HCT116 (cell line): ENCODE measurements around the gene TMEM185B. TPM values are rescaled to one million over a fixed set of nuclear protein-coding genes. Genes with fewer than 3 reads are reported as not detected.

ENCODE experiments used
- ATAC-seq: fragments of 200-7000 bp; cut with Tn5 transposase; 2 replicates; pipeline ENCODE4 v1.9.1; 2020; ENCODE audit warnings: mild to moderate bottlenecking, moderate library complexity
- BruUV-seq: library from RNA; stranded (reverse); fragments of 400-500 nt; replicated peaks from 2 replicates; lab custom pipeline; 2021; lab: Mats Ljungman, UMichigan
- CTCF ChIA-PET: fragments of 300-600 bp; sonication (Branson Sonifier 250); formaldehyde crosslinking; loops from one replicate; lab custom pipeline; 2021; ENCODE audit warnings: antibody characterized with exemption; lab: Charles Lee
- POLR2A ChIA-PET: fragments of 300-600, 350-600 bp; sonication (Branson Sonifier 250); formaldehyde crosslinking; loops from one replicate; lab custom pipeline; 2021; ENCODE audit warnings: antibody characterized with exemption; lab: Charles Lee
- RAD21 ChIA-PET, 2 experiments: fragments of 300-600 bp; sonication (Branson Sonifier 250); formaldehyde crosslinking; loops; one replicate each; lab custom pipeline; 2023; ENCODE audit warnings: low total read pairs in 2 of 2; ENCODE audit not compliant: uncharacterized antibody in 2 of 2, unreplicated experiment in 2 of 2, low non-redundant PET in 1 of 2; lab: Charles Lee
- DNase-seq: peaks from one replicate; pipeline ENCODE4 v3.0.0-alpha.2; 2010; ENCODE audit warnings: low read depth, low spot score
- H2AFZ ChIP-seq: fragments of 200-600 bp; shearing (Covaris generic), sonication (generic); 2 replicates; pipeline ENCODE4 v1.6.1; 2017; ENCODE audit warnings: low read depth, mixed run types, mixed read lengths, antibody characterized with exemption, low read length; ENCODE audit not compliant: poor library complexity, severe bottlenecking
- H3K27ac ChIP-seq: 2 replicates; pipeline ENCODE4 v1.5.1; 2012; ENCODE audit warnings: low read depth, low read length
- H3K27me3 ChIP-seq: fragments of 200-600 bp; sonication (generic); 2 replicates; pipeline ENCODE4 v1.6.1; 2016; ENCODE audit warnings: mixed run types, low read length, mixed read lengths; ENCODE audit not compliant: insufficient read depth
- H3K36me3 ChIP-seq, 2 experiments: fragments of 200-500 bp in 1 of 2; fragments of 200-600 bp in 1 of 2; sonication (Bioruptor generic) in 1 of 2; sonication (generic) in 1 of 2; 2 replicates each; pipeline versions ENCODE4 v1.5.1 to v1.6.1; 2014 to 2016; ENCODE audit warnings: low read length in 2 of 2, inconsistent platforms in 1 of 2, mixed read lengths in 1 of 2, mixed run types in 1 of 2; ENCODE audit not compliant: insufficient read depth in 2 of 2, control insufficient read depth in 1 of 2
- H3K4me1 ChIP-seq, 2 experiments: fragments of 200-600 bp in 1 of 2; sonication (generic) in 1 of 2; 2 replicates each; pipeline versions ENCODE4 v1.5.1 to v1.6.1; 2012 to 2017; ENCODE audit warnings: low read length in 2 of 2, inconsistent platforms in 1 of 2, mild to moderate bottlenecking in 1 of 2, mixed read lengths in 1 of 2, mixed run types in 1 of 2, moderate library complexity in 1 of 2; ENCODE audit not compliant: insufficient read depth in 2 of 2, control insufficient read depth in 1 of 2
- H3K4me2 ChIP-seq: fragments of 200-600 bp; sonication (generic); 2 replicates; pipeline ENCODE4 v1.6.1; 2017; ENCODE audit warnings: mixed run types, low read length, mixed read lengths
- H3K4me3 ChIP-seq, 2 experiments: fragments of 200-600 bp in 1 of 2; sonication (generic) in 1 of 2; replicated peaks in 1 of 2; 2 replicates each; pipeline ENCODE4 v1.5.1; 2011 to 2016; ENCODE audit warnings: low read length in 2 of 2, control low read depth in 1 of 2, low read depth in 1 of 2, mild to moderate bottlenecking in 1 of 2, mixed read lengths in 1 of 2, mixed run types in 1 of 2
- H3K79me2 ChIP-seq: fragments of 200-600 bp; sonication (generic); 2 replicates; pipeline ENCODE4 v1.6.1; 2017; ENCODE audit warnings: mild to moderate bottlenecking, mixed run types, low read length, moderate library complexity, mixed read lengths; ENCODE audit not compliant: insufficient read depth
- H3K9ac ChIP-seq: fragments of 200-600 bp; sonication (generic); 2 replicates; pipeline ENCODE4 v1.6.1; 2016; ENCODE audit warnings: low read length, mixed read lengths
- H3K9me2 ChIP-seq: fragments of 200-600 bp; sonication (generic), shearing (Covaris generic); 2 replicates; pipeline ENCODE4 v1.6.1; 2017; ENCODE audit warnings: mixed run types, mild to moderate bottlenecking, moderate library complexity; ENCODE audit not compliant: insufficient read depth
- H3K9me3 ChIP-seq, 2 experiments: fragments of 200-500 bp in 1 of 2; fragments of 200-600 bp in 1 of 2; sonication (Bioruptor generic) in 1 of 2; sonication (generic) in 1 of 2; 2 replicates each; pipeline ENCODE4 v1.6.1; 2014 to 2017; ENCODE audit warnings: low read length in 2 of 2, mixed read lengths in 2 of 2, inconsistent platforms in 1 of 2, low read depth in 1 of 2, mild to moderate bottlenecking in 1 of 2, mixed run types in 1 of 2, moderate library complexity in 1 of 2; ENCODE audit not compliant: control insufficient read depth in 1 of 2, insufficient read depth in 1 of 2
- H4K20me1 ChIP-seq: fragments of 200-600 bp; sonication (generic), shearing (Covaris generic); 2 replicates; pipeline ENCODE4 v1.6.1; 2017; ENCODE audit warnings: mixed run types, mild to moderate bottlenecking, moderate library complexity; ENCODE audit not compliant: insufficient read depth
- CEBPB ChIP-seq: IDR thresholded peaks from 2 replicates; pipeline ENCODE4 v1.6.1; 2012; ENCODE audit warnings: low read depth
- CTCF ChIP-seq, 3 experiments: fragments of 200-600 bp in 1 of 3; sonication (generic) in 1 of 3; IDR thresholded peaks in 2 of 3; conservative IDR thresholded peaks in 1 of 3; 2 replicates each; pipeline ENCODE4 v1.5.1; 2012 to 2017; ENCODE audit warnings: low read depth in 2 of 3, low read length in 2 of 3, antibody characterized with exemption in 1 of 3, borderline replicate concordance in 1 of 3, control low read depth in 1 of 3, mild to moderate bottlenecking in 1 of 3, mixed read lengths in 1 of 3, mixed run types in 1 of 3, moderate library complexity in 1 of 3; ENCODE audit not compliant: insufficient read depth in 1 of 3
- EGR1 ChIP-seq: IDR thresholded peaks from 2 replicates; pipeline ENCODE4 v1.6.1; 2012; ENCODE audit warnings: low read depth
- ELF1 ChIP-seq: IDR thresholded peaks from 2 replicates; pipeline ENCODE4 v1.6.1; 2012; ENCODE audit warnings: low read depth, borderline replicate concordance
- EZH2 ChIP-seq: fragments of 200-600 bp; sonication (generic); IDR thresholded peaks from 2 replicates; pipeline ENCODE4 v1.6.1; 2017; ENCODE audit warnings: antibody characterized with exemption, mixed run types
- EZH2phosphoT487 ChIP-seq: fragments of 200-600 bp; IDR thresholded peaks from 2 replicates; pipeline ENCODE4 v1.6.1; 2018; ENCODE audit warnings: antibody characterized with exemption, borderline replicate concordance
- POLR2AphosphoS5 ChIP-seq: IDR thresholded peaks from 2 replicates; pipeline ENCODE4 v1.6.1; 2011; ENCODE audit warnings: mild to moderate bottlenecking, low read depth, low read length, moderate library complexity
- SP1 ChIP-seq: IDR thresholded peaks from 2 replicates; pipeline ENCODE4 v1.6.1; 2012; ENCODE audit warnings: low read depth
- SRF ChIP-seq: IDR thresholded peaks from 2 replicates; pipeline ENCODE4 v1.6.1; 2012; ENCODE audit warnings: low read depth
- TCF7L2 ChIP-seq: IDR thresholded peaks from 2 replicates; pipeline ENCODE4 v1.7.0; 2011; ENCODE audit warnings: borderline replicate concordance, inconsistent platforms; ENCODE audit not compliant: insufficient read depth, insufficient read length; ENCODE audit errors: extremely low read depth
- YY1 ChIP-seq: IDR thresholded peaks from 2 replicates; pipeline ENCODE4 v1.6.1; 2011; ENCODE audit warnings: low read length, low read depth, moderate library complexity, mild to moderate bottlenecking; ENCODE audit not compliant: insufficient replicate concordance; ENCODE audit errors: extremely low read depth
- ZNF274 ChIP-seq: fragments of 200-500 bp; sonication (Bioruptor generic); IDR thresholded peaks from 2 replicates; pipeline ENCODE4 v1.6.1; 2014; ENCODE audit warnings: mild to moderate bottlenecking, low read depth, low read length, inconsistent platforms
- intact Hi-C: fragments of 100-400 bp; cut with micrococcal nuclease; formaldehyde crosslinking; loops from 2 replicates; pipeline ENCODE4 v1.10.0; 2022
- total RNA-seq: library from RNA; stranded (reverse); gene quantifications from one replicate; pipeline ENCODE4 v1.2.1, GENCODE V29; 2021; ENCODE audit not compliant: unreplicated experiment

Gene TMEM185B
- total RNA-seq, 1 experiment from 2014 or later, result 27.1 TPM

GRCh38 chr2:120265006-120265405, 41.8 kb upstream of the TMEM185B start:
- Histone ChIP-seq H3K9me3 (no peaks in the 10 kb centered on the region), H3K4me2 (no peak overlapping the region), H3K9me2 (no peaks in the 10 kb centered on the region), H3K27ac (no peak overlapping the region), H3K4me1 (peaks cover 0 to 15% of the 10 kb centered on the region in 2 experiments; a peak in 1 of 4 replicates), H3K4me3 (no peak overlapping the region), H3K36me3 (no peaks in the 10 kb centered on the region), H3K79me2 (peaks cover 45% of the 10 kb centered on the region), H2AFZ (no peak overlapping the region), H3K27me3 (no peaks in the 10 kb centered on the region), H4K20me1 (no peaks in the 10 kb centered on the region), H3K9ac (no peak overlapping the region)
- intact Hi-C loops, result no loop called here
- RAD21 ChIA-PET, result no interaction called here
- ATAC-seq (no peak), DNase-seq (no peak)
- TF ChIP-seq SP1 (no peak), ELF1 (no peak), CTCF (IDR thresholded peaks at IDR 0.05 in 2 of 3, conservative IDR thresholded peaks at IDR 0.05 in 1 of 3; ENCODE audit: borderline replicate concordance in 1 of 3, insufficient read depth in 1 of 3, low read depth in 2 of 3, low read length in 2 of 3) (no peak), EZH2phosphoT487 (no peak), SRF (no peak), EZH2 (no peak), TCF7L2 (no peak), EGR1 (no peak), CEBPB (no peak), POLR2AphosphoS5 (no peak), YY1 (no peak), ZNF274 (no peak)
- CTCF ChIA-PET, result no interaction called here
- POLR2A ChIA-PET, result no interaction called here
- no TSS peak for BruUV-seq
